SK-N-MC (cell line): Measurements from ENCODE around the gene ASB5.
"Not testable (repeated sequence)": the region's sequence is repeated elsewhere in the genome, so short reads cannot be mapped to it uniquely, and the experiment has no call there.

Source experiments
- DNase-seq: peaks from one replicate; pipeline ENCODE4 v3.0.0-alpha.2; 2011; ENCODE audit warnings: low read depth, low spot score
- H3K27ac ChIP-seq: fragments of 200-600 bp; sonication (generic); 2 replicates; pipeline ENCODE4 v1.5.1; 2016; ENCODE audit warnings: mixed run types
- H3K36me3 ChIP-seq: fragments of 200-600 bp; sonication (generic); 2 replicates; pipeline ENCODE4 v1.6.1; 2017; ENCODE audit warnings: antibody characterized with exemption, low read length, mixed read lengths; ENCODE audit not compliant: insufficient read depth
- H3K4me3 ChIP-seq: fragments of 200-600 bp; sonication (generic); 2 replicates; pipeline ENCODE4 v1.5.1; 2016
- H3K9ac ChIP-seq: fragments of 200-600 bp; sonication (generic); 2 replicates; pipeline ENCODE4 v1.8.0; 2017; ENCODE audit warnings: mixed run types, mixed read lengths; ENCODE audit not compliant: insufficient read length
- H3K9me3 ChIP-seq: fragments of 200-600 bp; sonication (generic); 2 replicates; pipeline ENCODE4 v1.6.1; 2017; ENCODE audit warnings: low read depth, mild to moderate bottlenecking, antibody characterized with exemption, low read length, moderate library complexity, mixed read lengths
- EZH2 ChIP-seq: fragments of 200-600 bp; sonication (generic); IDR thresholded peaks from one replicate; pipeline ENCODE4 v1.6.1; 2017; ENCODE audit warnings: antibody characterized with exemption
- FOXP2 ChIP-seq: optimal IDR thresholded peaks from 2 replicates; pipeline ENCODE3; 2011; ENCODE audit warnings: mild to moderate bottlenecking, moderate library complexity; ENCODE audit not compliant: insufficient read depth; ENCODE audit errors: extremely low read length, control extremely low read depth
- POLR2AphosphoS5 ChIP-seq: IDR thresholded peaks from 2 replicates; pipeline ENCODE4 v1.6.1; 2012; ENCODE audit warnings: mild to moderate bottlenecking, low read depth, low read length, borderline replicate concordance

Gene ASB5

DNA sequence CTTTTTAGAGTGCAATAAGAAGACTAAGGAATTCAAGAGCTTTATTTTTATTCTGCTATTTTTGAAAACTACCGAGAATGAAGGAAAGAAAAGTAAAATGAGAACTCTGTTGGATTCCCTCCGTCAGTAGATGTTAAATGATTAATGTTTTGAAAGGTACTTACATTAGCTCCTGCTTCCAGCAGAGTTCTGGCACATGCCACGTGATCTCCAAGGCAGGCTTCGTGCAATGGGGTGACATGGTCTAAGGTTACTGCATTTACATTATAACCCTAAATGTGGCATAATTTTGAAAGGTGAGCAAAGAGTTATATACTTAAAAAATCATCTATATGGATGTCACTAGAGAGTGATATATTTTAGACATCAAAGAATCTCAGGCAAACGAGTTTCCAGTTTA, 46.9 kb downstream of the ASB5 start:
- Histone ChIP-seq H3K36me3 (no peaks in the 10 kb centered on the region), H3K4me3 (no peak overlapping the region)
- DNase-seq: no peak

GRCh38 chr4:176217510-176217909, 51.5 kb downstream of the ASB5 start:
- no peak for TF ChIP-seq FOXP2
- no peak for TF ChIP-seq POLR2AphosphoS5
- TF ChIP-seq EZH2: no peak
- H3K27ac ChIP-seq: no peak overlapping the region
- DNase-seq: no peak
- no peak overlapping the region for H3K4me3 ChIP-seq
- no peaks in the 10 kb centered on the region for H3K36me3 ChIP-seq
- H3K9me3 ChIP-seq: no peaks in the 10 kb centered on the region
- no peak overlapping the region for H3K9ac ChIP-seq

More for the DNA sequence above, 46.9 kb downstream of the ASB5 start:
- no peaks in the 10 kb centered on the region for H3K9me3 ChIP-seq
- H3K27ac ChIP-seq: no peak overlapping the region
- no peak for TF ChIP-seq POLR2AphosphoS5
- no peak for TF ChIP-seq FOXP2
- TF ChIP-seq EZH2: no peak
- no peak overlapping the region for H3K9ac ChIP-seq

DNA sequence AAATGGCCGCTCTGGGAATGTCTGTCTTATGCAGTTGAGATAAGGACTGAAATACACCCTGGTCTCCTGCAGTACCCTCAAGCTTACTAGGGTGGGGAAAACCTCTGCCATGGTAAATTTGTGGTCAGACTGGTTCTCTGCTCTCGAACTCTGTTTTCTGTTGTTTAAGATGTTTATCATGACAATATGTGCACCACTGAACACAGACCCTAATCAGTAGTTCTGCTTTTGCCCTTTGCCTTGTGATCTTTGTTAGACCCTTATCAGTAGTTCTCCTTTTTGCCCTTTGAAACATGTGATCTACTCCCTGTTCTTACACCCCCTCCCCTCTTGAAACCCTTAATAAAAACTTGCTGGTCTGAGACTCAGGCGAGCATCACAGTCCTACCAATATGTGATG, 56.7 kb downstream of the ASB5 start:
- not testable (repeated sequence) for H3K9ac ChIP-seq, H3K9me3 ChIP-seq, H3K4me3 ChIP-seq, H3K27ac ChIP-seq, DNase-seq, H3K36me3 ChIP-seq

GRCh38 chr4:176210579-176211296, 58.3 kb downstream of the ASB5 start:
- no peak for DNase-seq
- no peak overlapping the region for H3K4me3 ChIP-seq
- no peaks in the 10 kb centered on the region for H3K9me3 ChIP-seq
- TF ChIP-seq FOXP2 (no peak), EZH2 (no peak), POLR2AphosphoS5 (no peak)
- H3K36me3 ChIP-seq: no peaks in the 10 kb centered on the region
- no peak overlapping the region for H3K27ac ChIP-seq
- H3K9ac ChIP-seq: no peak overlapping the region

GRCh38 chr4:176210101-176210500, 58.9 kb downstream of the ASB5 start:
- Histone ChIP-seq H3K4me3 (no peak overlapping the region), H3K27ac (no peak overlapping the region), H3K9ac (no peak overlapping the region), H3K9me3 (no peaks in the 10 kb centered on the region), H3K36me3 (no peaks in the 10 kb centered on the region)
- TF ChIP-seq EZH2 (no peak), POLR2AphosphoS5 (no peak), FOXP2 (no peak)
- no peak for DNase-seq

DNA sequence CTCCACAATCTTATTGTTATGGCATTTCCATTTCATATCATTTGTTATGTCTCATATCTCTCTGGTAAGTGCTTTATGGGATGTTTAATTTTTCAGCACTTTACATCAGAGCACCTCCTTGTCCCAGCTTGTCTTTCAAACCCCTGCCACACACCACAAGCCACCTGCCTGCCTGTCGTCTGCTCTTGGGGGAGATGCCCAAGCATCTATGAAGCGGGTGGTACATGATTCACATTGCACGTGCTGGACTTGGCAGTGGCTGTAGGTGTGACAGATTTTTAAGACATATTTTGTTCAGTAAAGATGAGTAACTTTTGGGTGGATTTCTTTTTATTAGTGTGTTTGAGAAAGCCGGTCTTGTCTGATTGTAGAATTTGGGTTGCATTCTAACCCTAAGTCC, 59.5 kb downstream of the ASB5 start:
- TF ChIP-seq POLR2AphosphoS5 (no peak), FOXP2 (no peak), EZH2 (no peak)
- no peak overlapping the region for H3K27ac ChIP-seq

DNA sequence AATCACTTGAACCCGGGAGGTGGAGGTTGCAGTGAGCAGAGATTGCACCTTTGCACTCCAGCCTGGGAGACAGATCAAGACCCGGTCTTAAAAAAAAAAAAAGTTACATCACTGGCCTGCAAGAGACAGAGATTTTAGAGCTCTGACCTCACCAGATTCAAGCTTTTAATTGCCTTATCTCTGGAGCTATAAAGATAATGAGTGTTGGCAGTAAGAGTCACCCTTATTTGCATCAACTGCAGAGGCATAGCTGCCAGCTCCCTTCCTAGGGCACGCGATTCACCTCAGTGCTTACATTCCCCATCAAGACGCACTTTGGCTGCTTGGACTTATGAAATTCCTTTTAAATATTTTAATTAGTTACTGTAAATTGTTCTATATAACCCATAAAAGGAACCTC, 61.2 kb downstream of the ASB5 start:
- H3K9me3 ChIP-seq: no peaks in the 10 kb centered on the region
- TF ChIP-seq FOXP2 (no peak), EZH2 (no peak), POLR2AphosphoS5 (no peak)
- H3K36me3 ChIP-seq: no peaks in the 10 kb centered on the region
- no peak overlapping the region for H3K4me3 ChIP-seq
- H3K9ac ChIP-seq: no peak overlapping the region
- no peak for DNase-seq
- H3K27ac ChIP-seq: no peak overlapping the region

More for the DNA sequence above, 59.5 kb downstream of the ASB5 start:
- DNase-seq: no peak
- Histone ChIP-seq H3K4me3 (no peak overlapping the region), H3K9ac (no peak overlapping the region), H3K9me3 (no peaks in the 10 kb centered on the region), H3K36me3 (no peaks in the 10 kb centered on the region)

DNA sequence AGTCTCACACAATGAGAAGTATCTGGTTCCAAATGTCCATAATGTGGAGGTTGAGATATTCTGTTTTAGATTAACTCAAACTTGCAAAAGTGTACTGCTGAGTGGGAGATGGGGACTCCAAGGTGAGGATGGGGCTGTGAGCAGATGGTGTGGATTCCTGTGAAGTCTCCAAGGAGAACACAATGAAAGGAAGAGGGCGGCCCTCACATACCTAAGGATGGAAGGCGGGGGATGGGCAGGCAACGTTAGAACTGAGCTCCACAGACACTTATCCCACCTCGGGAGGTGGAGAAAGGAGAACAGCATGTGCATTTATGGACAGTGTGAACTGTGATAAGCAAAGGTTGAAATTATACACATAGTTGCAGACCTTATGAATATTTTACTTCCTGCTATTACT, 63.7 kb downstream of the ASB5 start:
- Histone ChIP-seq H3K36me3 (no peaks in the 10 kb centered on the region), H3K27ac (no peak overlapping the region), H3K4me3 (no peak overlapping the region), H3K9ac (no peak overlapping the region), H3K9me3 (no peaks in the 10 kb centered on the region)
- DNase-seq: no peak
- no peak for TF ChIP-seq POLR2AphosphoS5
- no peak for TF ChIP-seq EZH2
- no peak for TF ChIP-seq FOXP2

DNA sequence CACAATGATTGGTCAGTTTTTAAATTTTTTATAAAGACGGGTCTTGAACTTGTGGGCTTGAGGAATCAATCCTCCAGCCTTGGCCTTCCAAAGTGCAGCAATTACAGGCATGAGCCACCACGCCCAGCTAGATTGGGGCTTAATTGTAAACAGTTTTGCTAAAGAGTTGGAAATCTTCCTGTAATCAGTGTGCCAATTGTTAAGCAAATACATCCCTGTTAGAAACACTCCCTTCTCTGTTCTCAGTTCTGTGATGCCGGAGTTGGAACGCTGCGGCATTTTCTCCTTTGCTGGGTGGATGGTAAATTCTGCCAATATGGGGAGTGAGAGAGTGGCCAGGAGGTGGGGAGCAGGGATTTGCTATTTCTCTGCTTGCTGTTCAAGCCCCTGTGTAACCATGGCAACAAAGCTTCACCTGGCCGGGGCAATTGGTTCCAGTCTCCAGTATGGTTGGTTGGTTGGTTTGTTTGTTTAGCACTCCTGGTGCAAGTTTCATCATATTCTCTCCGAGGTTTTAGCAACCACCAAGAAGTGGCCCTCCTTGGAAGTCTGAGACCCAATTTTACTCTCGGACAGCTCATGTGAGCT, 70.6 kb downstream of the ASB5 start:
- no peaks in the 10 kb centered on the region for H3K9me3 ChIP-seq
- H3K27ac ChIP-seq: no peak overlapping the region
- H3K36me3 ChIP-seq: no peaks in the 10 kb centered on the region
- H3K9ac ChIP-seq: no peak overlapping the region
- TF ChIP-seq EZH2 (no peak), POLR2AphosphoS5 (no peak), FOXP2 (no peak)
- no peak overlapping the region for H3K4me3 ChIP-seq
- DNase-seq: no peak
